Measurements from ENCODE around the gene COLEC12.

DNA sequence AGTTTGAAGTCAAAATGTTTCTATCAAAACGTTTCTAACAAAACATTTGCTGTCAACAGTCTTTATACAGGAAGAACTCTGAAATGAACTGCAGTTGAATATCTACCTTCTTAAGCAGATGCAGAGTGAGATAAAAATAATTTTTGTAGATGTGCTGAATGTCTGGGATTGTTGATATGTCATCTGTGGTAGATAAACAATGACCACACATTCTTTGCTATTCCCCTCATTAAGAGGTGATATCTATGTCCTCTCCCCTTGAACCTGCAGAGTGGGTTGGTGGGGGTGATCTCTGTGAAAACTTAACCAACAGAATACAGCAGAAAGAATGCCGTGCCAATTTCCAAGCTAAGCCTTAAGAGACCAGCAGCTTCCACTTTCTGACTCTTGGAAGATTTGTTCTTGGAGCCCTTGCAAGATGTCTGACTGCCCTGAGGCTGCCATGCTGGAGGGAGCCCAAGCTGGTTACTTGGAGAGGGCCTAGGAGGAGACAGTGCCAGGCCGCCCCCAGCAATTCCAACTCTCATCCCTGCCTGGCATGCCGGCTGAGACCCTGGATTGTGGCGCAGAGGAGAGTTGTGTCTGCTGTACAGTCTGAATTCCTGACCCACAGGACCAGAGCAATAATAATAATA, 80.8 kb downstream of the COLEC12 start:
- TF ChIP-seq CTCF (IDR thresholded peaks at IDR 0.05): no peak
- no peak for TF ChIP-seq EP300 (IDR thresholded peaks at IDR 0.05)
